HT-29 (cell line): ENCODE data around the gene HOXA13. TPM values are rescaled to one million over a fixed set of nuclear protein-coding genes. Genes with fewer than 3 reads are reported as not detected.

Source experiments
- DNase-seq: peaks from one replicate; pipeline ENCODE4 v3.0.0-alpha.2; 2015; ENCODE audit warnings: low spot score
- total RNA-seq: library from RNA; depleted of rRNA; stranded (reverse); fragments of >200 nt; shearing (Covaris generic); gene quantifications from 2 replicates; pipeline ENCODE4 v1.2.3, GENCODE V29; 2014

HOXA13 gene
- total RNA-seq, 1 experiment from 2014 or later: 19.8 TPM

GRCh38 chr7:27182285-27182841 lies 17.5 kb downstream of the HOXA13 start:
- peak; percentile 64 for DNase-seq

GRCh38 chr7:27181795-27182275 lies 18.1 kb downstream of the HOXA13 start:
- DNase-seq: peak; percentile 65

- peak; percentile 66 for DNase-seq
Measured at GRCh38 chr7:27180431-27181420, 19.2 kb downstream of the HOXA13 start.

- peak; percentile 71 for DNase-seq
Measured at GRCh38 chr7:27179503-27180430, 20.1 kb downstream of the HOXA13 start.

- DNase-seq: peak; percentile 61
Measured at GRCh38 chr7:27179030-27179429, 20.9 kb downstream of the HOXA13 start.

- no peak for DNase-seq
Measured at GRCh38 chr7:27178366-27178765, 21.5 kb downstream of the HOXA13 start.

- peak; percentile 80 for DNase-seq
Measured at GRCh38 chr7:27177795-27178320, 22.0 kb downstream of the HOXA13 start.

- peak; percentile 83 for DNase-seq
Measured at GRCh38 chr7:27176962-27177794, 22.7 kb downstream of the HOXA13 start.

- no peak for DNase-seq
Measured at GRCh38 chr7:27176524-27176845, 23.4 kb downstream of the HOXA13 start.

GRCh38 chr7:27175626-27176523 lies 24.0 kb downstream of the HOXA13 start:
- no peak for DNase-seq

- DNase-seq: peak; percentile 95
Measured at GRCh38 chr7:27174874-27175625, 24.8 kb downstream of the HOXA13 start.

- peak; percentile 90 for DNase-seq
Measured at GRCh38 chr7:27173956-27174873, 25.7 kb downstream of the HOXA13 start, which contains the start of gene HOXA10. Gene HOXA10 (minus strand): TSS chr7:27174320. CDS start chr7:27174306, 14 bp downstream.

- DNase-seq: no peak
Measured at GRCh38 chr7:27173511-27173955, 26.4 kb downstream of the HOXA13 start.

- no peak for DNase-seq
Measured at GRCh38 chr7:27172823-27173510, 26.9 kb downstream of the HOXA13 start.

GRCh38 chr7:27172315-27172774 lies 27.5 kb downstream of the HOXA13 start:
- DNase-seq: no peak

- no peak for DNase-seq
Measured at GRCh38 chr7:27171637-27172314, 28.1 kb downstream of the HOXA13 start.
